Panc1 (cell line): ENCODE data around the gene MAP2. TPM values are rescaled to one million over a fixed set of nuclear protein-coding genes. Genes with fewer than 3 reads are reported as not detected.

Experiments
- ATAC-seq: fragments of 200-7000 bp; cut with Tn5 transposase; 2 replicates; pipeline ENCODE4 v1.9.1; 2020; ENCODE audit warnings: mild to moderate bottlenecking, moderate library complexity
- BruUV-seq: library from RNA; stranded (reverse); fragments of 400-500 nt; replicated peaks from 2 replicates; lab custom pipeline; 2021; lab: Mats Ljungman, UMichigan
- CTCF ChIA-PET: fragments of 300-600 bp; sonication (Branson Sonifier 250); formaldehyde crosslinking; loops from one replicate; lab custom pipeline; 2022; ENCODE audit warnings: antibody characterized with exemption; lab: Charles Lee
- POLR2A ChIA-PET: fragments of 300-600 bp; sonication (Branson Sonifier 250); formaldehyde crosslinking; loops from one replicate; lab custom pipeline; 2022; ENCODE audit warnings: antibody characterized with exemption; lab: Charles Lee
- DNase-seq: peaks from one replicate; pipeline ENCODE4 v3.0.0-alpha.2; 2010; ENCODE audit warnings: low read depth, low spot score
- H3K27ac ChIP-seq: 2 replicates; pipeline ENCODE4 v1.5.1; 2011; ENCODE audit warnings: mild to moderate bottlenecking, low read length, inconsistent platforms
- H3K27me3 ChIP-seq: fragments of 200-500 bp; sonication (Bioruptor generic); 2 replicates; pipeline ENCODE4 v1.6.0; 2014; ENCODE audit warnings: low read length, inconsistent platforms; ENCODE audit not compliant: control insufficient read depth, insufficient read depth
- H3K36me3 ChIP-seq: fragments of 200-500 bp; sonication (Bioruptor generic); 2 replicates; pipeline ENCODE4 v1.5.1; 2014; ENCODE audit warnings: inconsistent platforms, mild to moderate bottlenecking, low read length, moderate library complexity; ENCODE audit not compliant: control insufficient read depth, insufficient read depth
- H3K4me1 ChIP-seq: 2 replicates; pipeline ENCODE4 v1.5.1; 2011; ENCODE audit warnings: inconsistent platforms, mild to moderate bottlenecking, low read length, moderate library complexity; ENCODE audit not compliant: control insufficient read depth, insufficient read depth
- H3K4me3 ChIP-seq, 2 experiments: 2 replicates each; pipeline ENCODE4 v1.5.1; 2011 to 2012; ENCODE audit warnings: low read depth in 2 of 2, low read length in 2 of 2, mild to moderate bottlenecking in 2 of 2, inconsistent platforms in 1 of 2, moderate library complexity in 1 of 2
- H3K9me3 ChIP-seq: fragments of 200-500 bp; sonication (Bioruptor generic); 2 replicates; pipeline ENCODE4 v1.5.1; 2014; ENCODE audit warnings: low read depth, mild to moderate bottlenecking, inconsistent platforms, low read length, moderate library complexity; ENCODE audit not compliant: control insufficient read depth, insufficient read depth
- POLR2AphosphoS5 ChIP-seq: IDR thresholded peaks from 2 replicates; pipeline ENCODE4 v1.6.1; 2012; ENCODE audit warnings: mild to moderate bottlenecking, low read depth, low read length, moderate library complexity
- SIN3A ChIP-seq: IDR thresholded peaks from 2 replicates; pipeline ENCODE4 v1.6.1; 2012; ENCODE audit warnings: low read depth, mild to moderate bottlenecking, low read length, moderate library complexity, borderline replicate concordance; ENCODE audit not compliant: insufficient read depth
- TCF7L2 ChIP-seq: IDR thresholded peaks from 2 replicates; pipeline ENCODE4 v1.6.1; 2011; ENCODE audit warnings: mild to moderate bottlenecking, low read depth, low read length, inconsistent platforms
- in situ Hi-C: cut with HindIII; loops from 2 replicates; pipeline ENCODE4 v1.10.0; 2016; ENCODE audit warnings: low sequenced_read_pairs, low pct_unique_long_range_greater_than_20kb
- intact Hi-C: fragments of 100-400 bp; cut with micrococcal nuclease; formaldehyde crosslinking; loops from one replicate; pipeline ENCODE4 v1.10.0; 2022; ENCODE audit not compliant: unreplicated experiment
- total RNA-seq: library from RNA; stranded (reverse); gene quantifications from one replicate; pipeline ENCODE4 v1.2.1, GENCODE V29; 2021; ENCODE audit not compliant: unreplicated experiment
- TF ChIP-seq, protein P1 (sequence below), 2 experiments: IDR thresholded peaks; 2 replicates each; pipeline ENCODE4 v1.6.1; 2011 to 2012; ENCODE audit warnings: low read depth in 2 of 2, control low read depth in 1 of 2, low read length in 1 of 2, mild to moderate bottlenecking in 1 of 2, moderate library complexity in 1 of 2; ENCODE audit not compliant: insufficient read depth in 1 of 2
- TF ChIP-seq, protein P2 (sequence below): fragments of 450-650 bp; IDR thresholded peaks from 2 replicates; pipeline ENCODE4 v1.5.1; 2017; ENCODE audit warnings: mild to moderate bottlenecking

The MAP2 gene
- total RNA-seq, 1 experiment from 2014 or later: 44.9 TPM

DNA sequence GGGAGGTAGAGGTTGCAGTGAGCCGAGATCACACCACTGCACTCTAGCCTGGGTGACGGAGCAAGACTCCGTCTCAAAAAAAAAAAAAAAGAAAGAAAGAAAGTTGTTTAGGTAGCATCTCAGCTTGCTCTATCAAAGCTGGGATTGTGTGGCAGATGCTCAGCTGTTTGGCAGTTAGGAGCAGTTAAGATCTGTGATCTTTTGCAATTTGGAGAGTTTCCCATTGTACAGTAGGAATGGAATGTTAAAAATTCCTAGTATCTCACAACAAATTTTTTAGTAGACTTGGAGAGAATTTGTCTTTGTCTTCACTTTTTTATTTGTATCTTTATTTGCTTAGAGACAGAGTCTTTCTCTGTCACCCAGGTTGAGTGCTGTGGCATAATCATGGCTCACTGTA is 224.9 kb downstream of the MAP2 start:
- DNase-seq (no peak), ATAC-seq (no peak)
- Histone ChIP-seq H3K27ac (no peak overlapping the region), H3K4me3 (no peak overlapping the region), H3K4me1 (no peaks in the 10 kb centered on the region), H3K27me3 (no peaks in the 10 kb centered on the region), H3K9me3 (no peaks in the 10 kb centered on the region), H3K36me3 (no peaks in the 10 kb centered on the region)
- TF ChIP-seq POLR2AphosphoS5 (no peak), SIN3A (no peak), TCF7L2 (no peak)
- TF ChIP-seq, protein P1, sequence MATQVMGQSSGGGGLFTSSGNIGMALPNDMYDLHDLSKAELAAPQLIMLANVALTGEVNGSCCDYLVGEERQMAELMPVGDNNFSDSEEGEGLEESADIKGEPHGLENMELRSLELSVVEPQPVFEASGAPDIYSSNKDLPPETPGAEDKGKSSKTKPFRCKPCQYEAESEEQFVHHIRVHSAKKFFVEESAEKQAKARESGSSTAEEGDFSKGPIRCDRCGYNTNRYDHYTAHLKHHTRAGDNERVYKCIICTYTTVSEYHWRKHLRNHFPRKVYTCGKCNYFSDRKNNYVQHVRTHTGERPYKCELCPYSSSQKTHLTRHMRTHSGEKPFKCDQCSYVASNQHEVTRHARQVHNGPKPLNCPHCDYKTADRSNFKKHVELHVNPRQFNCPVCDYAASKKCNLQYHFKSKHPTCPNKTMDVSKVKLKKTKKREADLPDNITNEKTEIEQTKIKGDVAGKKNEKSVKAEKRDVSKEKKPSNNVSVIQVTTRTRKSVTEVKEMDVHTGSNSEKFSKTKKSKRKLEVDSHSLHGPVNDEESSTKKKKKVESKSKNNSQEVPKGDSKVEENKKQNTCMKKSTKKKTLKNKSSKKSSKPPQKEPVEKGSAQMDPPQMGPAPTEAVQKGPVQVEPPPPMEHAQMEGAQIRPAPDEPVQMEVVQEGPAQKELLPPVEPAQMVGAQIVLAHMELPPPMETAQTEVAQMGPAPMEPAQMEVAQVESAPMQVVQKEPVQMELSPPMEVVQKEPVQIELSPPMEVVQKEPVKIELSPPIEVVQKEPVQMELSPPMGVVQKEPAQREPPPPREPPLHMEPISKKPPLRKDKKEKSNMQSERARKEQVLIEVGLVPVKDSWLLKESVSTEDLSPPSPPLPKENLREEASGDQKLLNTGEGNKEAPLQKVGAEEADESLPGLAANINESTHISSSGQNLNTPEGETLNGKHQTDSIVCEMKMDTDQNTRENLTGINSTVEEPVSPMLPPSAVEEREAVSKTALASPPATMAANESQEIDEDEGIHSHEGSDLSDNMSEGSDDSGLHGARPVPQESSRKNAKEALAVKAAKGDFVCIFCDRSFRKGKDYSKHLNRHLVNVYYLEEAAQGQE (IDR thresholded peaks at IDR 0.05; ENCODE audit: insufficient read depth in 1 of 2, low read depth in 2 of 2, low read length in 1 of 2): no peak
- TF ChIP-seq, protein P2, sequence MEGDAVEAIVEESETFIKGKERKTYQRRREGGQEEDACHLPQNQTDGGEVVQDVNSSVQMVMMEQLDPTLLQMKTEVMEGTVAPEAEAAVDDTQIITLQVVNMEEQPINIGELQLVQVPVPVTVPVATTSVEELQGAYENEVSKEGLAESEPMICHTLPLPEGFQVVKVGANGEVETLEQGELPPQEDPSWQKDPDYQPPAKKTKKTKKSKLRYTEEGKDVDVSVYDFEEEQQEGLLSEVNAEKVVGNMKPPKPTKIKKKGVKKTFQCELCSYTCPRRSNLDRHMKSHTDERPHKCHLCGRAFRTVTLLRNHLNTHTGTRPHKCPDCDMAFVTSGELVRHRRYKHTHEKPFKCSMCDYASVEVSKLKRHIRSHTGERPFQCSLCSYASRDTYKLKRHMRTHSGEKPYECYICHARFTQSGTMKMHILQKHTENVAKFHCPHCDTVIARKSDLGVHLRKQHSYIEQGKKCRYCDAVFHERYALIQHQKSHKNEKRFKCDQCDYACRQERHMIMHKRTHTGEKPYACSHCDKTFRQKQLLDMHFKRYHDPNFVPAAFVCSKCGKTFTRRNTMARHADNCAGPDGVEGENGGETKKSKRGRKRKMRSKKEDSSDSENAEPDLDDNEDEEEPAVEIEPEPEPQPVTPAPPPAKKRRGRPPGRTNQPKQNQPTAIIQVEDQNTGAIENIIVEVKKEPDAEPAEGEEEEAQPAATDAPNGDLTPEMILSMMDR: no peak
- in situ Hi-C loops (no loop called here), intact Hi-C loops (no loop called here)
- CTCF ChIA-PET: no interaction called here
- BruUV-seq: no TSS peak
- POLR2A ChIA-PET: interaction anchor here (0.6 to 0.7 kb wide), 2 partner anchors 32 to 684 kb away, joined by 3 to 4 read pairs; no protein-coding TSS in a partner anchor

DNA sequence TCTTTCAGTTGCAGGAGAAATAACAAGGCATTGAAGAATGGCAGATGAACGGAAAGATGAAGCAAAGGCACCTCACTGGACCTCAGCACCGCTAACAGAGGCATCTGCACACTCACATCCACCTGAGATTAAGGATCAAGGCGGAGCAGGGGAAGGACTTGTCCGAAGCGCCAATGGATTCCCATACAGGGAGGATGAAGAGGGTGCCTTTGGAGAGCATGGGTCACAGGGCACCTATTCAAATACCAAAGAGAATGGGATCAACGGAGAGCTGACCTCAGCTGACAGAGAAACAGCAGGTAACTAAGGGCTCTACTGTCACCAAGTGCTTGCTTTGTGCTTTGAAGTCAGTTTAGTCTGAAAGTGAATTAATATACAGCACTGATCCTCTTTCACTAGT is 229.3 kb downstream of the MAP2 start:
- H3K36me3 ChIP-seq: no peaks in the 10 kb centered on the region
- DNase-seq (no peak), ATAC-seq (no peak)
- no peak for TF ChIP-seq POLR2AphosphoS5
- TF ChIP-seq, protein P1 (IDR thresholded peaks at IDR 0.05; ENCODE audit: insufficient read depth in 1 of 2, low read depth in 2 of 2, low read length in 1 of 2): no peak
- TF ChIP-seq, protein P2: no peak
- TF ChIP-seq SIN3A: no peak
- no peak for TF ChIP-seq TCF7L2
- H3K9me3 ChIP-seq: no peaks in the 10 kb centered on the region
- no peak overlapping the region for H3K27ac ChIP-seq
- intact Hi-C loops: no loop called here
- no peak overlapping the region for H3K4me3 ChIP-seq
- H3K4me1 ChIP-seq: no peaks in the 10 kb centered on the region
- ChIA-PET POLR2A (no interaction called here), CTCF (no interaction called here)
- in situ Hi-C loops: no loop called here
- H3K27me3 ChIP-seq: no peaks in the 10 kb centered on the region
- no TSS peak for BruUV-seq
